Ovary (tissue), 9 donors: ENCODE data around the gene ZNF74. TPM values are rescaled to one million over a fixed set of nuclear protein-coding genes. Genes with fewer than 3 reads are reported as not detected.
A peak's percentile ranks its signal among the peaks of the same experiment; 100 is the strongest.
"Not testable (repeated sequence)": the region's sequence is repeated elsewhere in the genome, so short reads cannot be mapped to it uniquely, and the experiment has no call there.

Source experiments
- DNase-seq, 5 donors: peaks; one replicate each; pipeline ENCODE4 v3.0.0-alpha.2; 2019 to 2020
- H3K27ac ChIP-seq, 2 donors: fragments of 200-600 bp; one replicate each; pipeline versions ENCODE4 v1.5.1 to v1.8.0; 2019 to 2022
- H3K27me3 ChIP-seq: fragments of 200-600 bp; one replicate; pipeline ENCODE4 v1.8.0; 2022
- H3K36me3 ChIP-seq: fragments of 200-600 bp; sonication (generic); one replicate; pipeline ENCODE4 v1.5.1; 2019
- H3K4me1 ChIP-seq: one replicate; pipeline ENCODE4 v1.8.1; 2013; ENCODE audit warnings: mild to moderate bottlenecking, moderate library complexity; ENCODE audit not compliant: insufficient read depth
- H3K4me3 ChIP-seq: fragments of 200-600 bp; sonication (generic); one replicate; pipeline ENCODE4 v1.5.1; 2017
- H3K9me3 ChIP-seq, 2 donors: fragments of 200-600 bp in 1 of 2; sonication (generic) in 1 of 2; one replicate each; pipeline versions ENCODE4 v1.5.1 to v1.8.1; 2013 to 2019; ENCODE audit warnings: mild to moderate bottlenecking in 1 of 2, moderate library complexity in 1 of 2
- CTCF ChIP-seq, 3 donors: fragments of 450-650 bp in 2 of 3; fragments of 200-600 bp in 1 of 3; IDR thresholded peaks; one replicate each; pipeline versions ENCODE4 v1.5.1 to v1.8.0; 2016 to 2022; ENCODE audit warnings: antibody characterized with exemption in 3 of 3, mild to moderate bottlenecking in 1 of 3
- EP300 ChIP-seq: sonication (generic); formaldehyde crosslinking; IDR thresholded peaks from one replicate; pipeline ENCODE4 v1.6.1; 2017; ENCODE audit warnings: antibody characterized with exemption
- POLR2A ChIP-seq: fragments of 450-650 bp; IDR thresholded peaks from one replicate; pipeline ENCODE4 v1.6.1; 2017; ENCODE audit warnings: antibody characterized with exemption, mild to moderate bottlenecking, moderate library complexity
- WGBS, 3 donors: extraction: QIAGEN DNeasy Blood & Tissue Kit in 1 of 3; methylation state at CpG; one replicate each; pipeline versions ENCODE4 v1.1.5 to v1.1.7; 2013 to 2017; 5-methylcytosine and 5-hydroxymethylcytosine counted together
- intact Hi-C, 4 donors: fragments of 100-400 bp; cut with DNase I; formaldehyde crosslinking; loops; one replicate each; pipeline versions ENCODE4 v1.11.0 to v1.15.1; 2022 to 2023
- polyA plus RNA-seq, 2 donors: library from polyadenylated mRNA; stranded (reverse); fragments of 200-250 nt in 1 of 2; fragments of 350-450 nt in 1 of 2; fragmentation: Illumina TruSeq in 1 of 2; extraction: RNeasy Lipid Tissue Mini Kit (QIAGEN cat#74804) in 1 of 2; gene quantifications; one replicate each; pipeline ENCODE4 v1.2.3, GENCODE V29; 2013 to 2014
- total RNA-seq, 7 donors: library from RNA; depleted of rRNA in 2 of 7; stranded (reverse); fragments of >200 nt in 2 of 7; fragmentation: NEBNext Ultra II Directional in 3 of 7; extraction: Animal tissue kit (Norgen Biotek cat#: 25700) in 3 of 7; gene quantifications; one replicate each; pipeline versions ENCODE4 v1.1.0 to v1.2.4, GENCODE V29; 2016 to 2023
- donor health status: DM: no; HTN: no; CAD: no; lungs with moderate emphysema.
- donor health status: DM: no; HTN: no; CAD: no.
- donor health status: Bipolar disorder and iron deficiency.
- donor health status: DM: yes; HTN: yes; CAD: no.
- donor health status: DM: no; HTN: no; CAD: no.
- donor health status: DM: yes; HTN: yes; CAD: no.

ZNF74 gene
- total and polyA plus RNA-seq, 9 donors = 6.1 to 16.8 (median 11.6) TPM

- H3K27me3 ChIP-seq = no peaks in the 10 kb centered on the region
- intact Hi-C loops = loop anchor here in 1 of 4 donors (10.0 kb wide), 1 partner anchor 431 kb away; no protein-coding TSS in a partner anchor
- no peaks in the 10 kb centered on the region for H3K9me3 ChIP-seq
- H3K4me1 ChIP-seq = no peaks in the 10 kb centered on the region
- H3K27ac ChIP-seq = no peak overlapping the region
- no peak for DNase-seq
- no peaks in the 10 kb centered on the region for H3K36me3 ChIP-seq
- WGBS, 3 donors = 93 to 97% (median 93%) methylated on average over 62 of the region's 62 CpGs
- H3K4me3 ChIP-seq = no peak overlapping the region
- no peak for TF ChIP-seq CTCF (IDR thresholded peaks at IDR 0.05)
- no peak for TF ChIP-seq POLR2A
- TF ChIP-seq EP300 = no peak
Observed at GRCh38 chr22:20405931-20406685, 12.2 kb downstream of the ZNF74 start.

- TF ChIP-seq POLR2A (no peak), EP300 (no peak), CTCF (IDR thresholded peaks at IDR 0.05) (no peak)
- no peak for DNase-seq
- Histone ChIP-seq H3K27me3 (no peaks in the 10 kb centered on the region), H3K36me3 (no peaks in the 10 kb centered on the region), H3K9me3 (no peaks in the 10 kb centered on the region), H3K4me3 (no peak overlapping the region), H3K4me1 (no peaks in the 10 kb centered on the region), H3K27ac (no peak overlapping the region)
- intact Hi-C loops = loop anchor here in 1 of 4 donors (10.0 kb wide), 1 partner anchor 432 kb away; no protein-coding TSS in a partner anchor
- WGBS, 3 donors = 88 to 94% (median 90%) methylated on average over 13 of the region's 13 CpGs
Observed at GRCh38 chr22:20406686-20407408, 12.9 kb downstream of the ZNF74 start.

GRCh38 chr22:20407829-20408228 lies 13.9 kb downstream of the ZNF74 start:
- no peaks in the 10 kb centered on the region for H3K27me3 ChIP-seq
- intact Hi-C loops = loop anchor here in 1 of 4 donors (10.0 kb wide), 1 partner anchor 433 kb away; no protein-coding TSS in a partner anchor
- no peak for TF ChIP-seq POLR2A
- no peak for TF ChIP-seq EP300
- TF ChIP-seq CTCF (IDR thresholded peaks at IDR 0.05) = no peak
- peak in 1 of 5 donors; percentile 3 for DNase-seq
- 80 to 93% (median 81%) methylated on average over 3 of the region's 3 CpGs for WGBS, 3 donors
- H3K9me3 ChIP-seq = no peaks in the 10 kb centered on the region
- H3K36me3 ChIP-seq = no peaks in the 10 kb centered on the region
- H3K4me3 ChIP-seq = no peak overlapping the region
- no peaks in the 10 kb centered on the region for H3K4me1 ChIP-seq
- no peak overlapping the region for H3K27ac ChIP-seq

GRCh38 chr22:20408891-20409290 lies 14.9 kb downstream of the ZNF74 start:
- Histone ChIP-seq H3K4me1 (no peaks in the 10 kb centered on the region), H3K36me3 (no peaks in the 10 kb centered on the region), H3K27me3 (no peaks in the 10 kb centered on the region), H3K9me3 (no peaks in the 10 kb centered on the region), H3K4me3 (no peak overlapping the region), H3K27ac (no peak overlapping the region)
- intact Hi-C loops = loop anchor here in 1 of 4 donors (10.0 kb wide), 1 partner anchor 434 kb away; no protein-coding TSS in a partner anchor
- 95 to 97% (median 95%) methylated on average over 4 of the region's 4 CpGs for WGBS, 3 donors
- TF ChIP-seq POLR2A = no peak
- TF ChIP-seq CTCF (IDR thresholded peaks at IDR 0.05) = no peak
- TF ChIP-seq EP300 = no peak
- peak in 1 of 5 donors; percentile 5 for DNase-seq

- WGBS, 3 donors = 86 to 89% (median 87%) methylated on average over 3 of the region's 3 CpGs
- not testable (repeated sequence) for H3K4me3 ChIP-seq, DNase-seq
Observed at GRCh38 chr22:20409385-20409784, 15.4 kb downstream of the ZNF74 start.

More at GRCh38 chr22:20409385-20409784, 15.4 kb downstream of the ZNF74 start:
- not testable (repeated sequence) for H3K9me3 ChIP-seq, H3K27ac ChIP-seq, H3K4me1 ChIP-seq, H3K36me3 ChIP-seq, H3K27me3 ChIP-seq
- intact Hi-C loops = loop anchor here in 1 of 4 donors (10.0 kb wide), 1 partner anchor 435 kb away; no protein-coding TSS in a partner anchor
